Astrocyte (in vitro differentiated cells and primary cell): ENCODE measurements around the gene ACVRL1.

ENCODE experiments used
- CTCF ChIP-seq: IDR thresholded peaks from 2 replicates; pipeline ENCODE4 v1.5.1; 2011; ENCODE audit warnings: low read depth, mild to moderate bottlenecking, inconsistent platforms, low read length, moderate library complexity; ENCODE audit not compliant: insufficient read depth
- EZH2 ChIP-seq: IDR thresholded peaks from 2 replicates; pipeline ENCODE4 v1.6.1; 2012; ENCODE audit warnings: mild to moderate bottlenecking, low read length, inconsistent platforms; ENCODE audit not compliant: insufficient read depth

- no peak for TF ChIP-seq CTCF
- TF ChIP-seq EZH2: no peak
Observed at GRCh38 chr12:51864833-51865670, 42.3 kb upstream of the ACVRL1 start.
